ENCODE measurements around the gene CYBA.
"Not testable (repeated sequence)": the region's sequence is repeated elsewhere in the genome, so short reads cannot be mapped to it uniquely, and the experiment has no call there.

The CYBA gene

DNA sequence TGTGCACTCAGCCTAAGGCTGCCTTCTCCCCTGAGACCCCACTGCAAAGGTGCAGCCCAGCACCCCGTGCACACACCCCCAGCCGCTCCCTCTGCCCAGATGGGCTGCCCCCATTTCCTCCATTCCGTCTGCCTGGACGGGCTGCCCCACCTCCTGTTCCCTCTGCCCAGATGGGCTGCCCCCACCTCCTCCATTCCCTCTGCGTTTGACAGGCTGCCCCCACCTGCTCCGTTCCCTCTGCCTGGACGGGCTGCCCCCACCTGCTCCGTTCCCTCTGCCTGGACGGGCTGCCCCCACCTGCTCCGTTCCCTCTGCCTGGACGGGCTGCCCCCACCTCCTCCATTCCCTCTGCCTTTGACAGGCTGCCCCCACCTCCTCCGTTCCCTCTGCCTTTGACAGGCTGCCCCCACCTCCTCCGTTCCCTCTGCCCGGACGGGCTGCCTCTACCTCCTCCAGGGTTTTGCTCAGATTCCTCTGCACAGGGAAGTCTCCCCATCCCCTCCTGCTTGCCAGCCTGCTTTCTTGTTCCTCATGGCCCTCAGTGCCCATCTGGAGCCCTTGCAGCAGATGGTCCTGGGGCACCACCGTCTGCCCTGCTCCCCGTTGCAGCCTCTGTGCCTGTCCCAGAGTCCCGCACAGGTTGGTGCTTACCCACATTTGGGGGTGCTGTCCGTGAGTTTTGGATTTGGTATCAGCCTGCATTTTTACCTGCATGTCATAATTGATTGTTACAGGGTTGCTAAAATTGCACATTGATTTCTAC lies 35.9 kb downstream of the CYBA start:
- DNase-seq (ENCODE audit: low read depth in 1 of 2, low spot score in 1 of 2) = no peak

DNA sequence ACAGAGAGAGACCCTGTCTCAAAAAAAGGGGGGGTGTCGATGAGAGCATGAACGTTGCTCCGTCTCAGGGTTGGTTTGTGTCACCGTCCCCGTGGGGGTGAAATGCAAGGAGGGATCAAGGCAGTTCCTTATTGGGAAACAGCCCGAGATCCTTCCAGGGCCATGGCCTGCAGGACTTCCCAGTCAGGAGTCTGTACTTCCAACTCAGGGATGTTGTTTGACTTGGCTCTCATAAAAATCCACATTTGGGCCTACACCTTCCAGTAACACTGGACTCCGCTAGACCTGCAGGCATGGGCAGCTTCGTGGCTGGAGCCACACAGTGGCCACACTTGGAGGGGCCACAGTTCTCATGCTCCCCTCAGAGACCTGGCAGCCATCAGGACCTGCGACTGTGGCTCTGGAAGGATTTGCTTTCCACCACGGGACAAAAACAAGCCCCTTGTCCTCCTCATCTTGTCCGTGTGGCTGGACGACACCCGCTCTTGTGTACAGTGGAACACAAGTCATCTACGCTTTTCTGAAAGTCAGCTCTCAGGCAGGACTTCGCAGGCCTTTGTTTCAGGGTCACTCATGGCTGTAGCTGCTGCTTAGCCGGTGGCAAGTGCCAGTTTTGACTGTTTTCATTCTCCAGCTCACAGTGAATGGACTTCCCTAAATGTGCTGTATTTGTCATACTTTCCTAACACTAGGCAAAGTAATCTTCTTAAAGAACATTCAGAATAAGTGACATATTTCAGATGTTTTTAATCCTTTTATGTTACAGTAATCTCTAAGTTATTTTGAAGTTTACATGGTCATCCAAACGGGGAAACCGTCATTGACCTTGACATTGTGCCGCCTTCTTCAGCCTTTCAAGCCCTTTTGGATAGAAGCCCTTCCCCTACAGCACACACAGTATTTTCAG lies 36.7 kb downstream of the CYBA start:
- DNase-seq (ENCODE audit: low read depth in 1 of 2, low spot score in 1 of 2) = no peak

DNA sequence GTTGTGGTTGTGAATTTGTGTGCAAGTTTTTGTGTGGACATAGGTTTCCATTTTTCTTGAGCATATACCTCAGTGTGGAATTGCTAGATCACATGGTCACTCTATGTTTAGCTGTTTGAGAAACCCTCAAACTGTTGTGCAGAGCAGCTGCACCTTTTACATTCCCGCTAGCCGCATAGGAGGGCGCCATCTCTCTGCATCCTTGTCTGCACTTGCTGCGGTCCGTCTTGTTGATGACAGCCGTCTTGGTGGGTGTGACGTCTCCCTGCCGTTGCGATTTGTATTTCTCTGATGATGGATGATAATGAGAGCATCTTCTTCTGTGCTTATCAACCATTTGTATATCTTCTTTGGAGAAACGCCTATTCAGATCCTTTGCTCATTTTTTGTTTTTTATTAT lies 37.6 kb downstream of the CYBA start:
- no peak for DNase-seq (ENCODE audit: low read depth in 1 of 2, low spot score in 1 of 2)

DNA sequence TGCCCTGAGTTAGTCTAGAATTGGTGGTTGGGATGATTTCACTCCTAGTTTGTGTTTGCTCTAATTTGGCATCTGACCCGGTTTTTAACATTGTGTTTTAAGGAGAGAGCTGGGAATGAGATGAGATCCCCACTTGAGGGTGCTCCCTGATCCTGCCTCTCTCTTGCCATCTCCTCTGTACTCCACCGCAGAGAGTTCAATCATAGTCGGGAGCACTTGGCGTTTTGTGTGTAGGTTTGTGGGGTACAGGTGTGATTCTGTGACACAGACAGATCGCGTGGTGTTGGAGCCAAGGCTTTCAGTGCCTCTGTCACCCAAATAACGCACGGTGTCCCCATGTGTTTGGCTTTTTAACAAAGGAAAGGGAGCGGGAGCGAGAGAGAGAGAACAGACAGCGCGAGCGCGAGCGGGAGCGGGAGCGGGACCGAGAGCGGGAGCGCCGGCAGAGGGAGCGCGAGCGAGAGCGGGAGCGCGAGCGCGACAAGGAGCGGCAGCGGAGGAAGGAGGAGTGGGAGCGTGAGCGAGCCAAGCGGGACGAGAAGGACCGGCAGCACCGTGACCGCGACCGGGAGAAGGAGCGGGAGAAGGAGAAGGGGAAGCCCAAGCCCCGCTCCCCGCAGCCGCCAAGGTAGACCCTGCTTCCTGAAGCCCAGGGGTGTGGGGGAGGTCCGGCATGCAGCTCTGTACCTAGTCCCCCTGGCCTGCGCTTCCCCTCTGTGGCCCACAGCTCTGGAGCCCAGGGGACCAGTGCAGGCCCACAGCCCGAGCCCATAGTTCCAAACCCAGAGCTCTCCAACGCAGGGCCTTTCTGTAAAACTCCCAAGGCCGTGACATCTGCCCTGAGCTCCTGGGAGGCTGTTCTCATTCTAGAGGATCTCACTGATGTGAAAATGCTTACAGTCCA lies 39.7 kb downstream of the CYBA start:
- no peak for DNase-seq (ENCODE audit: low read depth in 1 of 2, low spot score in 1 of 2)

DNA sequence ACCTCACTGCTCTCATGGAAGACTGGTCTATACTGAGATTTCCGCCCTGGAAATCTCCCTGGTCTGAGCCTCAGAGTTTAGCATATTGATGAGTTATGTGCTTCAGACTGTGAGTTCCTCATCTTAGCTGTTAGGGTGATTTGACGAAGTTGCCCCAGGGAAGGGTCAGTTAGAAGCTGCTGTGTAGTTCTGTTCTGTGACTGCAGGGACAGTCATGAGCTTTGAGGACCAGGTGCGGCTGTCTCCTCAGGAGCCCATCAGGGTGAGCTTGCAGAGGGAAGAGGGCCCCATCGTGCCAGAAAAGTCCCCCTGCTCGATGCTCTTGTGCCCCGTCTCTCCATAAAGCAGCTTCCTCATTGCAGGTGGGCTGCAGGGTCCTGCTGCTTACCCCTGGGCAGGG lies 40.8 kb downstream of the CYBA start:
- DNase-seq (ENCODE audit: low read depth in 1 of 2, low spot score in 1 of 2) = no peak

DNA sequence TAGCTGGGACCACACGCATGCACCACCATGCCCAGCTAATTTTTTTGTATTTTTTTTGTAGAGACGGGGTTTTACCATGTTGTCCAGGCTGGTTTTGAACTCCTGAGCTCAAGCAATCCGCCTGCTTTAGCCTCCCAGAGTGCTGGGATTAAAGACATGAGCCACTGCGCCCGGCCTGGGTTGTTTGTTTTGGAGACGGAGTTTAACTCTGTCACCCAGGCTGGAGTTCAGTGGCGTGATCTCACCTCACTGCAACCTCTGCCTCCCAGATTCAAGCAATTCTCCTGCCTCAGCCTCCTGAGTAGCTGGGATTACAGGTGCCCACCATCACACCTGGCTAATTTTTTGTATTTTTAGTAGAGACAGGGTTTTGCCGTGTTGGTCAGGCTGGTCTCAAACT lies 41.4 kb downstream of the CYBA start:
- DNase-seq (ENCODE audit: low read depth in 1 of 2, low spot score in 1 of 2) = not testable (repeated sequence)

DNA sequence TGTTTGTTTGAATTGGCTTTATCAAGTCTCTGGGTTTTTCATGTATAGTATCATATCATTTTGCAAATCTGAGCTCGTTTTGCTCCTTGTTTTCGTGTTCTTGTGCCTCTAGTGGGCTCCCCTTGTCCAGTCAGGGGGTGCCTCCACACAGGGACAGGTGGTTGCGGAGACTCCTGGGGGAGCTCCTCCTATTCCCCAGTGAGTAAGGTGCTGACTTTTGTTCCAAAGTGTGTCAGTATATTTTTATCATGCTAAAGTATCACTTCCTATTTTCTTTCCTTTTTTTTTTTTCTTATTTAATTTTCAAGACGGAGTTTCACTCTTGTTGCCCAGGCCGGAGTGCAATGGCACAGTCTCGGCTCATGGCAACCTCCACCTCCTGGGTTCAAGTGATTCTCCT lies 42.8 kb downstream of the CYBA start:
- no peak for DNase-seq (ENCODE audit: low read depth in 1 of 2, low spot score in 1 of 2)

DNA sequence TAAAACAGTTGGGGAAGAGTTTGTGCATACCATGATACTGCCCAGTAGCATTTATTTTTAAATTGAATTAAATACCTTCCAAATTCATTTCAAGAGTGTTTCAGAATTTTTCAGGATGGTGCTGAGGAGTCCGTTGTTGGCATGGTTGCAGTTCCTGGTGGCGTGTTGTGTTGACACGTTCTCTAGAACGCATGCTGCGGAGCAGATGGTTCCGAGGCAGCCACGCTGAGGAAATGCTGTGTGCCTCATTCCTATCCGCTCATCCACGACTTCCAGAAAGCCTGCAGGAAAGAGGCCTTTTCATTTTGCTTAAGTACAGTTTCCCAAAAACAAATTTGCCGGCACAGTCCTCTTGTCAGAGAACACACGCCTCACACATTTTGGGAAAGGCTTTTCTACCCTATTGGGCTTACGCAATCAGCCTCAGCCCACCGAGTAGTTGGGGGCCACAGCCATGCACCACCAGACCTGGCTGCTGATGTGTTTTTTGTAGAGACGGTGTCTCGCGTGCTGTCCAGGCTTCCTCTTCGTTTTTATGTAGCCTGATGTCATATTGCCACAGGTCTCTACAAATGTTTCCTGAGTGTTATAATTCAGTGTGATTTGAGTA lies 44.6 kb downstream of the CYBA start:
- DNase-seq (ENCODE audit: low read depth in 1 of 2, low spot score in 1 of 2) = no peak

DNA sequence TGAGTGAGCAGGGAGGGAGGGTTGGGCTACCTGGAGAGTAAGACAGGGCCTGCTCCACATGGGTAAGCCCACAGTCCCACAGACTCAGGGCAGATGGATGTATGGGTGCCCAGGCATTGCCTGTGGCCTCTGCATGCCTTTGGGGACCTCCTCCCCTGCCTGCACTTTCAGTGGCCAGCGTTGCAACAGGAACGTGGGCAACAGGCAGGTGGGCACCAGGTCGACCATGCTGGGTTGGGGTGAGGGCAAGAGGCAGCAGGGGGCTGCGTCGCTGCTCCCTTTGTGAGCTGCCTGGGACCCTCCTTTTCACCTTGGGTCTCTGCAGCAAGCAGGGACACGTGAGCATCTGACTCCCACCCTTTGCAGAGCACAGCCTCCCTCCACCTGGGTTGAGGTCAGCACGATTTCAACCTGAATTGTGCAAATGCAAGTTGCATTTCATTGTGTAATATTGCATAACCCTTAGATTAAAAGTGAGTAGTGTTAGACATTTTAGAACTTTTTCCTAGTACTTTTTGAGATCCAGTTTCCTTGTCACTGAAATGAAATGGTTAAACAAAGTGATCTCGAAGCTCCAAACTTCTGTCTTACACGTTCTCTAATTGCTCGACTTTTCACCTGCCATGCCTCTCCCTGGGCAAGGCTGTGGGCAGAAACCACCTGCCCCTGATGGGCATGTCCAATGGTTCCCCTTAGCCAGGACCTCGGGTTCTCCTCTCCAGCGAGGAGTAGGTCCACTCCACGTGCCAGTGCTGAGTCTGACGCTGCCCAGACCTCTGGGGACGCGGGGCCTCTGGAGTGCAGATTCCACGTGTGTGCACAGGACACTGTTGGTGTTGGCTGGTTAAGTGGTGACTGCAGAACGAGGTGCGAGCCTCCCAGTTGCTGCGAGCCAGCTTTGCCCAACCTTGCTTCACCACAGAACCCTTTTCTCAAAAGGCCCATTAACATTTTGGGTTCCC lies 45.4 kb downstream of the CYBA start:
- DNase-seq (ENCODE audit: low read depth in 1 of 2, low spot score in 1 of 2) = no peak

DNA sequence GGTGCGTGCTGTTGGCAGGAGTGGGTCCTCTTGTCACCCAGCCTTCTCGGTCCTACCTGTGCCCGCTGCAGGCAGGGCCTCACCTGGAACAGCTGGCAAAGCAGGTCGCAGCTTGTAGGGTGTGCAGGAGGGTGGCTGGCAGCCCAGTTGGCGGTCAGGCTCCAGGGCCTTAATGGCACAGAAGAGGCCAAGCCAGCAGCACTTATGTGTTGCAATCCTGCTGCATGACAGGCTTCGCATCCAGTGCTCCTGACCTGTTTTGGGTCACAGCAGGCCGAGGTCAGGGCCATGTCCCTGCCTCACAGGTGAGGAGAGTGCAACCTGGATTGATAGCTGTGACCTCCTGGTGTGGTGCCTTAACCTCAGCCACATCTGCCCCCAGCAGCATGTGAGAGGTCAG lies 48.8 kb downstream of the CYBA start:
- DNase-seq (ENCODE audit: low read depth in 1 of 2, low spot score in 1 of 2) = no peak

DNA sequence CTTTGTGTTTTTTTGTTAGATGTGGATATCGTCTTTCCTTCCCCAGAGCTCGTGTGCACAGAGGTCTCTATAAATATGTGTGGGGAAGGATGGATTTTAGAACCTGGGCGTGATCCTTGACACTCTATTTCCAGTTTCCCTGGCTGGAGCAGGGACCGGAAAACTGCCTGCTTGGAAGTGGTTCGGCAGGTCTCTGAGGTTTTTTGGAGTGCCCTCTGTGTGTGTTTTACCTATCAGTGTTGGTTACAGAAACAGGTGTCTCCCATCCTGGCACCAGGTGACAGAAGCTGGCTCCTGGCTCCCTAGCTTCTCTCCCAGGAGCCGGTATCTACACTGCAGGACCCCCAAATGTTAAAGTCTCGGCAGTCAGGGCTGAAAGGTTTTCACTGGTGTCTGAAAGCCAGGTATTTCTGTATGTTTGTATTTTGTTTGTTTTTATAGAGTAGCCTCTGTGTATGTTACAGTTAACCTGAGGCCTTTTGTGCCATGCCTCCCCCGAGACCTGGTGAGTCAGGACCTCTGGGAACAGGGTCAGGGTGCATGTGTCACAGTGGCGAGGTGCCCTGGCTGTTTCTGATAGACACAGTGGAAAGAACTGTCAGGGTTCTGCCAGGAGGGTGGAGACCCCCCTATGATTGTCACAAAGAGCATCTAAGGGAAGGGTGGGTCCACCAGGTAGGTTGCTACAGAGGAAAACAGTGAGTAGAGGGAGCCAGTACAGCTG lies 49.4 kb downstream of the CYBA start:
- no peak for DNase-seq (ENCODE audit: low read depth in 1 of 2, low spot score in 1 of 2)

DNA sequence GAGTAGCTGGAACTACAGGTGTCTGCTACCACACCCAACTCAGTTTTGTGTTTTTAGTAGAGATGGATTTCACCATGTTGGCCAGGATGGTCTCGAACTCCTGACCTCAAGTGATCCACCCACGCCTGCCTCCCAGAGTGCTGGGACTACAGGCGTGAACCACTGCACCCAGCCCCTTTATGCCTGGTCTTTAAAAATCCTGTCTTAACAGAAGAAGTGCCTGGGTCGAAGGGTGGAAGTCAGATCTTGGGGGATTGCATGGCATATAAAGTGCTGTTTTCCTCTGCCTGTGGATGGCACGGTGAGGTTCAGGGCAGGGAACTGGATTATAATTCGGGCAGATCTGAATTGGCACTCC lies 50.3 kb downstream of the CYBA start:
- DNase-seq (ENCODE audit: low read depth in 1 of 2, low spot score in 1 of 2) = no peak

DNA sequence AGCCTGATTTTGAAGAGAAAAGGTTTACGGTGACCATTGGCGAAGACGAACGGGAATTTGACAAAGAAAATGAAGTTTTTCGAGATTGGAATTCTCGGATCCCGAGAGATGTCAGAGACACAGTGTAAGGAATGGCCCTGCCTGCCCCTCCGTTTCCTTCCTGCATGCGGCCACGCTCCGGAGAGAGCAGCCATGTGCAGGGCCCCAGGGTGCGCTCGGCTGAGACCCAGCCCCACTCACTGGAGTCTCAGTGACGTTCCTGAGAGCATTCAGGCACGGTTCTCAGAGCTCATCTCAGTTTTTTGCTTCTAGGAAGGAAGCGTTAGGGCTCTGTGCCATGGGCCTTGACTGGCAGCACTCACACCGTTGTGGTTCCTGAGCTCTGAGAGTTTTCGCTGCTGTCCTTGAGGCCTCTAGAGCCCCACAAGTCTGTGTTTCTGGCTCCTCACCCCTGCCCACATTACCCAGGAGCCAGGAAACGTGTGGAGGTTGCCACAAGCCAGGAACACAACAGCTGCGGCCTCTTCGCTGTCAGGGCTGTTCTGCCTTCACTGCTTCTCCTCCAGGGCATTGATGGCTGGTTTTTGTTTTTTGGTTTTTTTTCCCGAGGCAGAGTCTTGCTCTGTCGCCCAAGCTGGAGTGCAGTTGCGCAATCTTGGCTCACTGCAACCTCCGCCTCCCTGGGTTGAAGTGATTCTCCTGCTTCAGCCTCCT lies 50.9 kb downstream of the CYBA start:
- no peak for DNase-seq (ENCODE audit: low read depth in 1 of 2, low spot score in 1 of 2)

DNA sequence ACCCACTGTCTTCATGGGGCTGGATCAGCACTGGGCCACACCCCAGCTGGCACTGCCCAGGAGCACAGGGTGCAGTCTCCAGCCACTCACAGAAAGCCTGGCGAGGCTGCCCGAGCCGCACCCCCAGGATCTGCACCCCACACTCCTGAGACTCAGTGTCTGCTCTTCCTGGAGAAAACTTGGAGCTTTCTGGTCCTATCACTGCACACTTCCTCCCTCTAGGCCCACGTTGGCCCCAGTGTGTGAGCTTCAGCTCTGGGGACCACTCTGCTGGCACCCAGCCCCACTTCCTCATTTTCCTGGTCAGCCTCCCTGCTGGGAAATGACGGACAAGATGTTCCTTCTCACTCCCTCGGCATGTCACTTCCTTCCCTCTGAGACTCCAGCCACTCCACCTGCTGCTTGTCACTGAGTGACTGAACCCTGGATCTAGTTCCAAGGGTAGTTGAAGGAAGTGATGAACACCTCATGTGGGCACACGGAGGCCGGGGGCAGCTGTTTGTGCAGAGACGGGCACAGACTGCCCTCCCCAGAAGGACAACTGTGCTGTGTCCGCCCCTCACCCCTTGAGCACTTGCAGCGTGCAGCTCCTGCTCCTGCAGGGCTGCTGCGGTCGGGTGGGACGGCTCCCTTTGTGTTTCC lies 51.6 kb downstream of the CYBA start:
- DNase-seq (ENCODE audit: low read depth in 1 of 2, low spot score in 1 of 2) = no peak

DNA sequence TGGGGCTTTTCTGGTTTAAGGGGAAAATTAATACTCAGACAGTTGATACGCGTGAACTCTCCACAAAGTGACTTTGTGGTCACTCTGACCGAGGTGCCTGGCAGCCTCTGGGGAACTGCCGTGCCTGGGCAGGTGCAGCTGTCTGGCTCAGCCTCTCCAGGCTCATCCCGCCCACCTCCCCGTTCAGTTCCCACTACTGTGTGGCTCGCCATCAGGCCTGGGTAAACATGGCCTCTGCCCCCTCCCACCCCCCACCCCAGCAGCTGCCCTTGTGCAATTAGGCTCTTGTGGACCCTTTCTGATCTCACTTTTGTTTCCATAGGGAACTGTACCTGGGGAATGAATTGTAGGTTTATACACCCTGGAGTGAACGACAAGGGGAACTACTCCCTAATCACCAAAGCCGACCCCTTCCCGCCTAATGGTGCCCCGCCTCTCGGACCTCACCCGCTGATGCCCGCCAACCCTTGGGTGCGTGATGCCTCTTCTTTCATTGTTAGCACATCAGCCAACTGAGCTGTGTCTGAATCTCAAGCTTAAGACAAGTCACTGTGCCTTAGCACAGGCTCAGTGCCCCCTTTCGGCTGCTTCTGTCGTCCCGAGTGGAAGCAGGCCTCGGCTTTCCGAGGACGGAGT lies 52.9 kb downstream of the CYBA start:
- no peak for DNase-seq (ENCODE audit: low read depth in 1 of 2, low spot score in 1 of 2)

DNA sequence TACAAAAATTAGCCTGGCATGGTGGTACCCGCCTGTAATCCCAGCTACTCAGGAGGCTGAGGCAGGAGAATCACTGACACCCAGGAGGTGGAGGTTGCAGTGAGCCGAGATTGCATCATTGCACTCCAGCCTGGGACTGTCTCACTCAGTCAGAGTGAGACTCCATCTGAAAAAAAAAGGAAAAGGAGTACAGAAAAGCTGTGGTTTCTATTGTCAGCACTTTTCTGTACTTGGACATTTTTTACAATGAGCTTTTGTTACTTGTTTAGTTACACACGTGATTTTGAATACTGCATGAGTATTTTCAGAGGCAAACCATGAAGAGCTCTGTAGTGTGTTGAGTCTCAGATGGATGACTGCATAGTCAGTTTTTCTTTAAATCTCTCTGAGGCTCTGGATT lies 54.4 kb downstream of the CYBA start:
- no peak for DNase-seq (ENCODE audit: low read depth in 1 of 2, low spot score in 1 of 2)

DNA sequence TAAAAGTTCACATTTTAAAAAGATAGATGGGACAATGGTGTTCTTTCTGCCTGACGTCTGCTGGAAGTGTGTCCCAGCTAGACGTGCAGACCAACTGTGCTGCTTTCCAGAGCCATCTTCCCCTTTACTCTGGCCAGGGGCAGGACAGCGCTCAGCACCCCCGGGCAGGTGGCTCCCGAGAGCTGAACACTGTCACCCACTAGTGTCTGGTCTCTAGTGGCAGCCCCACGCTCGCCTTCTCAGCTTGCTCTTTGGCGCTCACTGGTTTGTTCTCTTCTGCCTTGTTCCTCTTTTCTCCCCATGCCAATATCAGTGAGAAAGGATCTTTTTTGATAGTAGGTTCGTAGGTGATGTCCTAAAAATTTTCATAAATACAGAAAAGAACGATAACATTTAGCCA lies 54.9 kb downstream of the CYBA start:
- no peak for DNase-seq (ENCODE audit: low read depth in 1 of 2, low spot score in 1 of 2)

DNA sequence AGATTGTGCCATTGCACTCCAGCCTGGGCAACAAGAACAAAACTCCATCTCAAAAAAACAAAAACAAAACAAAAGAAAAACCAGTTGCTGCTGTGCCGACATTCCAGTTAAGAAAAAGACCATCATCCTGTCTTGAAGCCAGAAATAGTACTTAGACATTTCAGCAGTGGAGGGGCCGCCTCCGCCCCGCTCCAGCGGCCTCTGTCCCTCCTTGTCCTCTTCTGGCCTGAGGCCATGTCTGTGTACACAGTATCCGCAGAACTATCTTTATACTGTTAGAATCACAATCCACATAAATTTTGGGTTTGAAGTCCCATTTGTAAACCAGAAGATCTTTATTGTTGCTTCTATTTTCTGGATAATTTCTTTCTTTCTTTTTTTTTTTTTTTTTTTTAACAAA lies 55.8 kb downstream of the CYBA start:
- DNase-seq (ENCODE audit: low read depth in 1 of 2, low spot score in 1 of 2) = no peak

Measured in stimulated activated CD4-positive, alpha-beta T cell treated with anti-CD3 and anti-CD28 coated beads, Interleukin-15, amount 100 ng/mL, for 1 hour (primary cell).